HG03457 (cell line): Measurements from ENCODE around the gene CFAP46.
"Not testable (repeated sequence)": the region's sequence is repeated elsewhere in the genome, so short reads cannot be mapped to it uniquely, and the experiment has no call there.

Experiments used
- ATAC-seq: cut with Tn5 transposase; IDR thresholded peaks from one replicate; pipeline ENCODE4 v1.9.1; 2021; ENCODE audit warnings: moderate number of reproducible peaks; ENCODE audit not compliant: unreplicated experiment

CFAP46 gene

GRCh38 chr10:132833421-132834111 is 108.8 kb downstream of the CFAP46 start:
- ATAC-seq: no peak

- no peak for ATAC-seq
Measured at GRCh38 chr10:132832186-132832969, 110.0 kb downstream of the CFAP46 start.

- no peak for ATAC-seq
Measured at GRCh38 chr10:132829403-132829802, 113.0 kb downstream of the CFAP46 start.

- no peak for ATAC-seq
Measured at GRCh38 chr10:132828681-132829080, 113.7 kb downstream of the CFAP46 start.

GRCh38 chr10:132827861-132828539 is 114.4 kb downstream of the CFAP46 start:
- no peak for ATAC-seq

- ATAC-seq: no peak
Measured at GRCh38 chr10:132827423-132827789, 115.0 kb downstream of the CFAP46 start.

GRCh38 chr10:132826524-132827422 is 115.6 kb downstream of the CFAP46 start:
- ATAC-seq: no peak

GRCh38 chr10:132825783-132826523 is 116.4 kb downstream of the CFAP46 start:
- not testable (repeated sequence) for ATAC-seq

- ATAC-seq: no peak
Measured at GRCh38 chr10:132820056-132820455, 122.3 kb downstream of the CFAP46 start.

- no peak for ATAC-seq
Measured at GRCh38 chr10:132817701-132818211, 124.6 kb downstream of the CFAP46 start.

GRCh38 chr10:132816718-132817117 is 125.7 kb downstream of the CFAP46 start:
- no peak for ATAC-seq

GRCh38 chr10:132815168-132815857 is 127.1 kb downstream of the CFAP46 start:
- ATAC-seq: no peak

- ATAC-seq: no peak
Measured at GRCh38 chr10:132814469-132814856, 127.9 kb downstream of the CFAP46 start.

GRCh38 chr10:132813560-132814468 is 128.6 kb downstream of the CFAP46 start:
- ATAC-seq: no peak

GRCh38 chr10:132813001-132813401 is 129.4 kb downstream of the CFAP46 start:
- ATAC-seq: no peak

GRCh38 chr10:132812520-132812919 is 129.8 kb downstream of the CFAP46 start:
- ATAC-seq: no peak

- no peak for ATAC-seq
Measured at GRCh38 chr10:132811891-132812481, 130.4 kb downstream of the CFAP46 start.
